ENCODE results near the gene ARHGAP24. TPM values are rescaled to one million over a fixed set of nuclear protein-coding genes. Genes with fewer than 3 reads are reported as not detected.

Gene ARHGAP24
- total and polyA plus RNA-seq, 2 donors (not counting 1 experiment from before 2014, with no cell fraction given), result 48.4 to 141 TPM

DNA sequence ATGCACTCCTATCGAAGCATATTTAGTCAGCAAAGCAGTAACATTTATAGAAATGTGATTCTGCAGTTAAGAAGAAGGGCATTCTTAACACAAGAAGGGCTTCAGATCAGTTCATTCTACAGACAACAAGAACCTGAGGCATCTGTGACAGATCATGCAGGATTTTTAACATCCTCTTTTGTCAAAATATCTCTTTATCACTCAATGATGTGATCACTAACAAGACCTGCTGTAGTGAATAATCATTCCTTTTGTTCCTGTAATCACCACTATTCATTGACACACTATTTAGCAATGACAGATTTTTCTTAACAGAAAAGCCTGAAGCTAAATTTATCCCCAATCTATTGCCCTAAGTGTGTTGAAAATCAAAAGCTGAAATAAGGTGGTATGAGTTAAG, 47.8 kb upstream of the ARHGAP24 start:
- H3K4me2 ChIP-seq (replicated peaks; ENCODE audit: low read depth, low read length, poor library complexity, severe bottlenecking), result no peak overlapping the region
- no peak overlapping the region for H3K9ac ChIP-seq (ENCODE audit: low read length)
- TF ChIP-seq EZH2 (IDR thresholded peaks at IDR 0.05; ENCODE audit: borderline replicate concordance, insufficient read depth, low read depth, low read length, poor library complexity, severe bottlenecking), result no peak
- WGBS (ENCODE audit: insufficient coverage), result no CpG with 5 or more reads among the region's 1 CpG
- H3K27ac ChIP-seq (ENCODE audit: low read length in 2 of 2), result no peak overlapping the region
- intact Hi-C loops (cut with micrococcal nuclease), result no loop called here
- no peaks in the 10 kb centered on the region for H3K79me2 ChIP-seq (ENCODE audit: control insufficient read depth, insufficient read depth, low read length)
- H3K27me3 ChIP-seq (replicated peaks in 1 of 4; ENCODE audit: control extremely low read depth in 1 of 4, control insufficient read depth in 3 of 4, insufficient read depth in 4 of 4, low read length in 3 of 4), result peaks cover 0 to 2% (median 0%) of the 10 kb centered on the region in 4 experiments
- no peak overlapping the region for H3K4me3 ChIP-seq (ENCODE audit: control extremely low read depth in 1 of 5, extremely low read depth in 1 of 5, insufficient read depth in 1 of 5, low read depth in 2 of 5, low read length in 4 of 5)
- no peaks in the 10 kb centered on the region for H3K9me3 ChIP-seq (ENCODE audit: control extremely low read depth in 1 of 3, control insufficient read depth in 2 of 3, insufficient read depth in 1 of 3, low read length in 2 of 3)
- ChIA-PET CTCF (no interaction called here), POLR2A (no interaction called here)
- peaks cover 4 to 6% of the 10 kb centered on the region in 2 donors for H3K4me1 ChIP-seq (ENCODE audit: control insufficient read depth in 2 of 2, insufficient read depth in 2 of 2, low read length in 2 of 2)
- ATAC-seq (ENCODE audit: low read depth) (no peak), DNase-seq (no peak)
- H3K4me1 Mint-ChIP-seq, result peaks cover 12% of the 10 kb centered on the region
- no peaks in the 10 kb centered on the region for H3K27me3 Mint-ChIP-seq
- no peak overlapping the region for H2AFZ ChIP-seq (ENCODE audit: insufficient read depth, low read depth, low read length, poor library complexity, severe bottlenecking)
- peaks cover 3% of the 10 kb centered on the region for H3K9me3 Mint-ChIP-seq (ENCODE audit: insufficient read depth)
- no peaks in the 10 kb centered on the region for H4K20me1 ChIP-seq (ENCODE audit: control insufficient read depth, insufficient read depth, low read length, poor library complexity, severe bottlenecking)
- no peaks in the 10 kb centered on the region for H3K36me3 ChIP-seq (replicated peaks in 1 of 2; ENCODE audit: control extremely low read depth in 1 of 2, control insufficient read depth in 1 of 2, extremely low read depth in 1 of 2, insufficient read depth in 2 of 2, low read length in 1 of 2)
- no peak overlapping the region for H3K4me3 Mint-ChIP-seq
- no peak overlapping the region for H3K27ac Mint-ChIP-seq

DNA sequence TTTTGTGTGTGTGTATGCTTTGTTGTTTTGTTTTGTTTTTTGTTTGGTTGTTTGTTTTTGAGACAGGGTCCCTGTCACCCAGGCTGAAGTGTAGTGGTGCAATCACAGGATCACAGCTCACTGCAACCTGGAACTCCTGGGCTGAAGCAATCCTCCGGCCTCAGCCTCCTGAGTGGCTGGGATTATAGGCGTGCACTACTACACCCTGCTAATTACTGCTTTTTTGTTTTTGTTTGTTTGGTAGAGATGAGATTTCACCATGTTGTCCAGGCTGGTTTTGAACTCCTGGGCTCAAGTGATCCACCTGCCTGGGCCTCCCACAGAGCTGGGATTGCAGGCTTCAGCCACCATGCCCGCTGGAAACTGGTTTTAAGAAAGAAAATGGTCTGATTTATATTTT, 44.7 kb upstream of the ARHGAP24 start:
- H3K4me1 ChIP-seq (ENCODE audit: control insufficient read depth in 2 of 2, insufficient read depth in 2 of 2, low read length in 2 of 2), result no peaks in the 10 kb centered on the region
- H3K9me3 ChIP-seq (ENCODE audit: control extremely low read depth in 1 of 3, control insufficient read depth in 2 of 3, insufficient read depth in 1 of 3, low read length in 2 of 3), result no peaks in the 10 kb centered on the region
- H3K36me3 ChIP-seq (replicated peaks in 1 of 2; ENCODE audit: control extremely low read depth in 1 of 2, control insufficient read depth in 1 of 2, extremely low read depth in 1 of 2, insufficient read depth in 2 of 2, low read length in 1 of 2), result no peaks in the 10 kb centered on the region
- TF ChIP-seq EZH2 (IDR thresholded peaks at IDR 0.05; ENCODE audit: borderline replicate concordance, insufficient read depth, low read depth, low read length, poor library complexity, severe bottlenecking), result no peak
- TF ChIP-seq, protein P1, sequence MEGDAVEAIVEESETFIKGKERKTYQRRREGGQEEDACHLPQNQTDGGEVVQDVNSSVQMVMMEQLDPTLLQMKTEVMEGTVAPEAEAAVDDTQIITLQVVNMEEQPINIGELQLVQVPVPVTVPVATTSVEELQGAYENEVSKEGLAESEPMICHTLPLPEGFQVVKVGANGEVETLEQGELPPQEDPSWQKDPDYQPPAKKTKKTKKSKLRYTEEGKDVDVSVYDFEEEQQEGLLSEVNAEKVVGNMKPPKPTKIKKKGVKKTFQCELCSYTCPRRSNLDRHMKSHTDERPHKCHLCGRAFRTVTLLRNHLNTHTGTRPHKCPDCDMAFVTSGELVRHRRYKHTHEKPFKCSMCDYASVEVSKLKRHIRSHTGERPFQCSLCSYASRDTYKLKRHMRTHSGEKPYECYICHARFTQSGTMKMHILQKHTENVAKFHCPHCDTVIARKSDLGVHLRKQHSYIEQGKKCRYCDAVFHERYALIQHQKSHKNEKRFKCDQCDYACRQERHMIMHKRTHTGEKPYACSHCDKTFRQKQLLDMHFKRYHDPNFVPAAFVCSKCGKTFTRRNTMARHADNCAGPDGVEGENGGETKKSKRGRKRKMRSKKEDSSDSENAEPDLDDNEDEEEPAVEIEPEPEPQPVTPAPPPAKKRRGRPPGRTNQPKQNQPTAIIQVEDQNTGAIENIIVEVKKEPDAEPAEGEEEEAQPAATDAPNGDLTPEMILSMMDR (IDR thresholded peaks at IDR 0.05), result no peak
- H3K9me3 Mint-ChIP-seq (ENCODE audit: insufficient read depth), result no peaks in the 10 kb centered on the region
- ATAC-seq (ENCODE audit: low read depth) (no peak), DNase-seq (no peak)
- no peak overlapping the region for H3K27ac ChIP-seq (ENCODE audit: low read length in 2 of 2)
- H3K27me3 ChIP-seq (replicated peaks in 1 of 4; ENCODE audit: control extremely low read depth in 1 of 4, control insufficient read depth in 3 of 4, insufficient read depth in 4 of 4, low read length in 3 of 4), result peaks cover 0 to 2% (median 0%) of the 10 kb centered on the region in 4 experiments
- POLR2A ChIA-PET, result no interaction called here
- H3K27me3 Mint-ChIP-seq, result no peaks in the 10 kb centered on the region
- no peak overlapping the region for H3K4me3 Mint-ChIP-seq
- H3K4me3 ChIP-seq (ENCODE audit: control extremely low read depth in 1 of 5, extremely low read depth in 1 of 5, insufficient read depth in 1 of 5, low read depth in 2 of 5, low read length in 4 of 5), result no peak overlapping the region
- H2AFZ ChIP-seq (ENCODE audit: insufficient read depth, low read depth, low read length, poor library complexity, severe bottlenecking), result no peak overlapping the region
- WGBS (ENCODE audit: insufficient coverage), result 100% methylated on average over 1 of the region's 3 CpGs
- no peak overlapping the region for H3K9ac ChIP-seq (ENCODE audit: low read length)
- intact Hi-C loops (cut with micrococcal nuclease), result no loop called here
- H3K4me2 ChIP-seq (replicated peaks; ENCODE audit: low read depth, low read length, poor library complexity, severe bottlenecking), result no peak overlapping the region
- no peaks in the 10 kb centered on the region for H3K79me2 ChIP-seq (ENCODE audit: control insufficient read depth, insufficient read depth, low read length)
- no peaks in the 10 kb centered on the region for H3K4me1 Mint-ChIP-seq
- CTCF ChIA-PET, result no interaction called here
- no peak overlapping the region for H3K27ac Mint-ChIP-seq
- H4K20me1 ChIP-seq (ENCODE audit: control insufficient read depth, insufficient read depth, low read length, poor library complexity, severe bottlenecking), result no peaks in the 10 kb centered on the region
